Stimulated activated CD8-positive, alpha-beta memory T cell treated with anti-CD3 and anti-CD28 coated beads, Interleukin-12 subunit alpha, Interleukin-12 subunit beta, amount 100 ng/mL, for 4 hours (primary cell): ENCODE measurements around the gene CD82.
"Not testable (repeated sequence)": the region's sequence is repeated elsewhere in the genome, so short reads cannot be mapped to it uniquely, and the experiment has no call there.

Experiments used
- DNase-seq: peaks from one replicate; pipeline ENCODE4 v3.0.0-alpha.2; 2020; ENCODE audit warnings: low read depth

Gene CD82

DNA sequence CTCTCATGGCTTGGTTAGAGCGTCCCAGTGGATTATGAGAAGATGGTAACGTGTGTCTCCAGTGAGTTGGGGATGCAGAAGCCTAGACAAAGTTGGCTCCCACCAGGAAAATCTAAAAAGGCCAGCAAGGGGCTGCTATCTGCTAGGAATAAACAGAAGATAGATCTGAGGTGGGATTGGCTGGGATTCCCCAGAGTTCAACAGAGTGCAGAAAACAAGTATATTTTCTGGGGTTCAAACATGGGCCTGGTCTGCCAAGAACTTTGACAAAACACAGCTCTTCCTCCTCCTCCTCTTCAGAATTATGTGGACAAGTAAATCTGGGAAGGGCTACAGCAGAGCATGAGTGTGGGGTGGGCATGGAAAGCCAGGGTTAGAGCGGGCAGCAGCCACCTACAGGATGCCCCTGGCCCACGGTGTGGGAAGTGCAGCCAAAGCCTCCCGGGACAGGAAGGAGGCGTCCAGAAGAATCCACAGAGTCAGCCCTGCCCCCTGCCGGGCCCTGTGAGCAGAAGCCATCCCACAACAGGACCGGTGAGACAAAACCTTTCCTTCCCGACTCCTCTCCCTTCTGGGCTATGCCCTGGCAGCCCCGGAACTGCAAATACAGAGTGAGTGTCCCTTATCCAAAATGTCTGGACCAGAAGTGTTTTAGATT lies 67.1 kb downstream of the CD82 start:
- no peak for DNase-seq

DNA sequence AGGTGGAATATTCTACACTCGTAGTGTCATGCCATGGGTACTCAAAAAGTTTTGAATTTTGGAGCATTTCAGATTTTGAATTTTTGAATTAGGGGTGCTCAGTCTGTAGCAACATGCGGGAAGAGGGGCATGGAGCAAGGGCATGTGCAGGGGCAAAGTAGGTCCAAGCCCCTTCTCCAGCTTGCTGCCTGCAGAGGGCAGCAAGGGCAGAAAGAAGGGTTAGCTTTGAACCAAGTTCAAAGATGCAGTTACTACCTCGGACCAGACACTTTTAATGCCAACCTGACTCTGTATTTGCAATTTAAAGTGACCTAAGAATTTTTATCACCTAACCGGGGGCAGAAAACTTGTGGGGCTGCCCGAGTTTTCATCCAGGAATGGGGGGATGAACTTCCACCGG lies 68.2 kb downstream of the CD82 start:
- DNase-seq: no peak

DNA sequence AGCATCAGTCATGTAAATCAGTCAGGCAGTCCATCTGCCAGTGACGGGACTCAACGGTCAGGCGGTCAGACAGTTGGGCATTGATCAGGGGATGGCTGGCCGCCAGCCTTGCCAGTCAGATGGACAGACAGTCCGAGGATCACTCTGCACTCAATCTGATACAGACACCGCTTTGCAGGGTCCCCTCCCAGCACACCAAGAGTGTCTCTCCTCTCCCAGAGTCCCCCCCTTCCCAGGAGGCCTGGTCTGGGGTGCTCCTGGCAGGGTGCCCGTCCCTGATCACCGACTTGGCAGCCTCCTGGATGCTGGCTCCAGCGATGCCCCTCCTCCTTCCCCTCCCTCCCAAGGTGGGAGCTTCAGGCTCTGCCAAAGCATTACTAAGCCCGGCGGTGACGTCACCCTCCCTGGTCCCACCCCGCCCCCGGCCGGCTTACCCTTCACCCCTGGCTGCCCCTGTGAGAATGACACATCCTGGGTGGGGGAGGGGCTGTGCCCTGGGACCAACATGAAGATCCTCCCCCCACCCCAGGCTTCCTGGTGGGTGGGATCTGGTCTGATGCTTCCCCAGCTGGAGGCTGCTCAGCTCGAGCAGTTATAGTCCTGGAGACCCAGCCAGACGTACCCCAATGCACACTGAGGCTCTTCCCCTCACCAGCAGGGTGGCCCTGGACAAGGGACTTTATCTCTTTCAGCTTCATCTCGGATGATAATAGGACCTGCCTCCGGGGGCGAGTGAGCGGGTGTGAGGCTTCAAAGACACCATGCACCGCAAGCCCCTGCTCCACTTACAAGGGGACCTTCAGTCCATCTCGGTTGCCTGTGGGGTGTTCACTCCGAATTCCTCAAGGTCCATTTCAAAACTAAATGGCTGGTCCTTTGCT lies 69.2 kb downstream of the CD82 start:
- no peak for DNase-seq

DNA sequence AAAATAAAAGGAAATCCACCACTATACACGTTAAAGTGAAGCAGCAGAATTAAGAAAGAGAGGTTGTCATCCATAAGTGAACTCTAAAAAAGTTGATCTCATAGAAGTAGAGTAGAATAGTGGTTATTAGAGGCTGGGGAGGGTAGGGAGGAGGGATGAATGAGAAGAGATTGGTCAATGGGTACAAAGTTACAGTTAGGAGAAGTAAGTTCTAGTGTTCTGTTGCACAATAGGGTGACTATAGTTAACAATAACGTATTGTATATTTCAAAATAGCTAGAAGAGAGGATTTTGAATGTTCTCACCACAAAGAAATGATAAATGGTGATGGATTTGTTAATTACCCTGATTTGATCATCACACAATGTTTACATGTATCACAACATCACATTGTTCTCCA lies 72.0 kb downstream of the CD82 start:
- no peak for DNase-seq

DNA sequence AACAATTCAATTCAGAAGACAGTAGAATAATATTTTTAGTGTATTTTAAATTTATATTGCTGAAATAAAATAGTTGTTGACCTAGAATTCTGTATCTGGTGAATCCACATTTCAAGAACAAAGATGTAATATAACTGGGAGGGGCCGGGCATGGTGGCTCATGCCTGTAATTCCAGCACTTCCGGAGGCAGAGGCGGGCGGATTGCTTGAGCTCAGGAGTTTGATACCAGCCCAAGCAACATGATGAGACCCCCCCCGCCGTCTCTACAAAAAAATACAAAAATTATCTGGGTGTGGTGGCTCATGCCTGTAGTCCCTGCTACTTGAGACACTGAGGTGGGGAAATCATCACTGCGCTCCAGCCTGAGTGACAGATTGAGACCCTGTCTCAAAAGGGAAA lies 72.6 kb downstream of the CD82 start:
- DNase-seq: no peak

DNA sequence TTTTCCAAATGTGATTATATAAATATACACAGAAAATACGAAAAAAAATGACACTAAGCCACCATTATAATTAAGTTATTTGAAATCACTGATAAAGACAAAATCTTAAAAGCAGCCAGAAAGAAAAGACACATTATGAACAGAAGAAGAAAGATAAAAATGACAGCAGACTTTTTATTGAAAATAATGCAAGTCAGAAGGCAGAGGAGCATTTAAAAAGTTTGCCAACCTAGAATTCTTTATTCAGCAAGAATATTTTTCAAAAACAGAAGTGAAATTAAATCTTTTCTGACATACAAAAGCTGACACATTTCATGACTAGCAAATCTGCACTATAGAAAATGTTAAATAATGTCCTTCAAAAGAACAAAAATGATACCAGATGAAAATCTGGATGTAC lies 77.8 kb downstream of the CD82 start:
- DNase-seq: no peak

DNA sequence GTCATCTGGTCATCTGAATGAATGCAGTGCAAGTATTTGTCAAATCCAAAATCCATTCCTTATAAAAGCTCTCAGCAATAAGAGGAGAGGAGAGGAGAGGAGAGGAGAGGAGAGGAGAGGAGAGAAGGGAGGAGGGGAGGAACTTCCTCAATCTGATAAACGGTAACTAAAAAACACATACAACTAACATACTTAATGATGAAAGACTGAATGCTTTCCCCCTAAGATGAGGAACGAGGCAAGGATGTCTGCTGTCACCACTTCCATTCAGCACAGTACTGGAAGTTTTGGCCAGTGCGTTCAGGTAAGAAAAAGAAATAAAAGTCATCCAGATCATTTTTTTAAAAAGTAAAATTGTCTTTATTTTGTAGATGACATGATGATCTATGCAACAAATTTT lies 80.4 kb downstream of the CD82 start:
- DNase-seq: no peak

DNA sequence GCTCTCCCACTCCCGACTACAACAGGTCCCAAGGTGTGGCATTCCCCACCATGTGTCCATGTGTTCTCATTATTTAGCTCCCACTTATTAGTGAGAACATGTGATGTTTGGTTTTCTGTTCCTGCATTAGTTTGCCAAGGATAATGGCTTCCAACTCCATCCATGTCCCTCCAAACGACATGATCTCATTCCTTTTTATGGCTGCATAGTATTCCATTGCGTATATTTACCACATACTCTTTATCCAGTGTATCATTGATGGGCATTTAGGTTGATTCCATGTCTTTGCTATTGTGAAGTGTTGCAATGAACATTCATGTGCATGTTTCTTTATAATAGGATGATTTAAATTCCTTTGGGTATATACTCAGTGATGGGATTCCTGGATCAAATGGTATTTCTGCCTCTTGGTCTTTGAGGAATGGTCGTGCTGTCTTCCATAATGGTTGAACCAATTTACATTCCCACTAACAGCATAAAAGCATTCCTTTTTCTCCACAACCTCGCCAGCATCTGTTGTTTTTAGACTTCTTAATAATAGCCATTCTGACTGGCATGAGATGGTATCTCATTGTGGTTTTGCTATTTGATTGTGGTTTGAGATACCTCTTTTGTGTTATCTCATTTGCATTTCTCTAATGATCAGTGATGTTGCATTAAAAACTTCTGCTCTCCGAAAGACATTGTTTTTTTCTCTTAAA lies 81.9 kb downstream of the CD82 start:
- not testable (repeated sequence) for DNase-seq

DNA sequence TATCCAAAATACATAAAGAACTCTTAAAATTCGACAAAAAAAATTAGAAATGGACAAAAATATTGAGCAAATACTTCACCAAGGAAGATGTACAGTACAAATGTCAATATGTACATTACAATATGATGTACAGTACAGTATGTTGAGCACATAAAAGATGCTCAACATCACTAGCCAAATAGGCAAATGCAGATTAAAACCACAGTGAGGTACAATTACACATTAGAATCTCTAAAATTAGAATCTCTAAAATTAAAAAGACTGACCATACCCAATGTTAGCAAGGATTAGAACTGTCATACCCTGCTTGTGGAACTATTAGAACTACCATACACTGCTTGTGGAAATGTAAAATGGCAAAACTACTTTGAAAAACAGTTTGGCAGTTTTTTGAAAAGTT lies 82.6 kb downstream of the CD82 start:
- no peak for DNase-seq

DNA sequence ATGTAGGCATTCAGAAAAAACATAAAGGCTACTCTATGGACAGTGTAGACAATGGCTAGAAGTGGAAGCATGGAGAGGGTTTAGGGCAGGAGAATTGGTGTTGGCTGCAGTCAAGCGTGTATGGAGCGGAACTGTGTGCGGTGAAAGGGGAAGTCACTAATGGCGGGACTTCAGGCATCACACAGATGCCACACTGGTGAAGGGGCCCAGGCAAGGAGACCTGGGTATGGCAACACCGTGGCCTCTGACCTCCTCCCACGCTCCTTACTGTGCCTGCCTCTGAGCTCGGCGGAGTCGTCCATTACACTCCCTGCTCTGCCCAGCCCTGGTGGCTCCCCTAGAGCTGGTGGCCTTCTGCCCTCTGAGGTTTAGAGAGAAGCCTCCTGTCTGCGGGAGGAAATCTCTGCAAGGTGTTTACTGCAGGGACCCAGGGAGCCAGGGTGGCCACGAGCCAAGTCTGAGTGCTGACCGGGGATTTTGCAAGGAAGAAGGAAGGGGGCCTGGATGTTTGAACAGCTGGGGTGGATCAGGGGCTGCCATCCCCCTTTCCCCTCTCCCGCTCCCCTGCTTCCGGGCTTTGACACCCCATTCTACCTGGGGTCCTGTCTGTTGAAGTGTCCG lies 86.2 kb downstream of the CD82 start:
- no peak for DNase-seq

DNA sequence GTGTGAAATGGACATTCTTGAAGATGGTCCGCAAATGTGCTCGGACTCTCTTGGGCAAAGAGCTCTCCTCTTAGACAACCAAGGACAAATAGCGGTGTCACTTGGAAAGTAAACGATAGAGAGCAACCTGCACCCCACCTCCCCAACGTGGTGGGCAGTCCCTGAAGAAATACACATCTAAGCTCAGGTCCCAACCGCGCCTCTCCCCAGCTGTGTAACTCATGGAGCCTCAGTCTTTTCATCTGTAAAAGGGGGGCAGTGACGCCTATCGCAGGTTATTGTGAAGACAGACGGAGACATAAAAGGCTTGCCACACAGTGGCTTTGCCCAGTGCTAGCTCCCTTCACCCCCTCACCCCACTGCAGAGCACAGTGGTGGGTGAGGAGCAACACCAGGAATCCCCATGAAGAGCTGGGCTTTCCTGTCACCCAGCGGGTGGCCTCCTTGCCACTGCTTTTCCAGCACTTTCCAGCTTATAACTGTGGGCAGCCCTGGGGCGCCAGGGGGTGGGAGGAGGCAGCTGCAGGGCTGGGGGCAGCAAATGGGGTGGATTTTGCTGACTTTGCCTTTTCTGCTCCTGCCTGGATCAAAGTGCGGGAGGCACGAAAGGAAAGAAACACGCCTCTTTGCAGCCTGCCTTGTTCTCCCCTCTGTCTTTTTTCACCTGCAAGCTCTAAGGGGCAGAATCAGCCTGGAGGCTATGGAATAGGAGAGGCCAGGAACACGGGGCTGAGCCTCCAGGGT lies 87.6 kb downstream of the CD82 start:
- DNase-seq: no peak

DNA sequence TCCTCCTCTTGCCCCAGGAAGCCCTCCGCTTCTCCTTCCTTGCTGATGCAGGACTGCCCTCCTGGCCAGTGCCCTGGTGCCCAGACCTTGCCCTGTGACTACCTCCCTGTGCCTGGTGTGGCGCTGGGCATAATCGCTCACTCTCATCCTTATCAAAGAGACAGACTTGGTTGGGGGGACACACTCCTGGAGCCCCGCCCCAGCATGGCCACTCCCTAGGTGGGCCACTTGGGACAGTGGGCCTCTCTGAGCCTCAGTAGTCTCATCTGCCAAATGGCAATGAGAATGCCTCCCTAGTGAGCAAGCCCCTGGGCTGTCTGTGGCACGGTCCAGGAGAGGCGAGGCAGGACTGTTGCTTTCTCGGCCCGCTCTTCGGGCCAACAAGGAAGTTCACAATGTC lies 88.6 kb downstream of the CD82 start:
- DNase-seq: no peak

DNA sequence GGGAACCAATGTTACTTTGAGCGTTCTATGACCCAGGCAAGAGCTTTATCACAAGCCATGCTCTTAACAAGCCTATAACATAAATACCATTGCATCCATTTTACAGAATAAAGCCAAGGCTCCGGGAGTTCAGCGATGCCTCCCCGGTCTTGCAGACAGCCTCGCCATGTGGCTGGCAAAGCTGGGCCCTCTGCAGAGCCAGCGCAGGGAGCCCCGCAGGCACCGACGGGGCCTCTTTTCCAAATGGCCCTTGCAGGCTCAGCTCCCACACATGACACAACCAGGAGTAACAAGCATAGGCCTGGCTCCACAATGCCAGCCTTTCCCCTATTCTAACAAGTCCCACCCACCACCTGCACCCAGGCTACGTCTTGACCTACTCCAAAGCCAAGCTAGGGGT lies 89.1 kb downstream of the CD82 start:
- DNase-seq: no peak

DNA sequence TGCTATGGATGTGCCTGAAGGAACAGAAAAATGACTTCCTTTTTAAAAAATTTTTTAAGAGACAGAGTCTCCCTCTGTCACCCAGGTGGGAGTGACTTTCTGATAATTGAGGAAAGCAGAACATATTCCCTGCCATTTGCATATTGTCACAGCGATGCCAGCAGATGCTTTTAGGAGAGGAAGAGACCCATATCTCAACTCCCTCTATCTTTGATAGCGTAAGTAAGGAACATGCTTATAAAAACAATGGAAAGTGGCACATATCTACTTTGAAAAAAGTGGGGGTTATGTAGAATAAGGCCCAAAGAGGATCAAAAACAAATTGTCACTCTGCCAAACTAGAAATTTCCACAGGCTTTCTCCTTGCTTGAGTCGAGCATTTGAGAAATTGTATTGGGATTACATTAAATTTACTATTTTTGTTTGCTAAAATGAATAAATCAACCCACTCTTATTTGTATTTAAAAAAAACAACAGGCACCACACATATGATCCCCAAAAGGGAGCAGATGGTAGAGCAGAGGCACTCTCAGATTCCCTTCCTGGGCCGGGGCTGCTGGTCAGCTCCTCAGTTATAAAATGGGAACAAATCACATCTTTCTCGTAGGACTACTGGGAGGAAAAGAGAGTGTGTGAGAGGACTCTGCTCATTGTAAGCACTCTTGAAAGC lies 92.5 kb downstream of the CD82 start:
- DNase-seq: no peak

DNA sequence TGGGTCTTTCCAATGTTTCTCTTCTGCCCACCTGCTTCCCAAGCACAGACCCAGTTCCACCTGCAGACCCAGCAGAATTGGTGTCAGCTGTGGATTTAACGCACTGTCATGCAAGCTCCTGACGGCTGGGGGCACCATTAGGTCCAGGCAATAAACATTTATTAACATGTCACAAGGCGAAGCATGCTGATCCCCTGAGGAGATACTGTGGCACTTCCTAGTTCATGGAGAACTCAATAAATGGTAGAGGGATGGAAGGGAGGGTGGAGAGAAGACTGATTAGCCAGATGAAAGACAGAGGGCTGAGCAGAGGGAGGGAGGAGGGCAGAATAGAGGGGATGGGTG lies 93.0 kb downstream of the CD82 start:
- DNase-seq: no peak

DNA sequence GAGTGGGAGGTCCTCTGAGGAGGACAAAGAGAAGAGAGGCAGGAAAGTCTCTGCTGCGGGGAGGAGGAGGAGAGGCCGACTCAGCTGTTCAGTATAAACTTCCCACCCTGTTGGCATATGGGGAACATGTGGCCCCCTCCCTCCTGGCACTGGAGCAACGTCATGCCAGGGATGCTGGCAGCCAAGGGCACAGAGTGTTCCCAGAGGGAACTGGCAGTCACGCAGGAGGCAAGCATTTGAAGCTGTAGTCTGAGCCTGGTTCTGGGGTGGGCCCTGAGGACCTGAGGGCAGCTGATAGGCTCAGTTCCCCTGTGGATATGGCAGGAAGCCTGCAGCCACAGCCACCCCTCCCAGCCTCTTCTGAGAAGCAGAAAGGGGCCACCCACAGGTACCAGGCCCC lies 94.2 kb downstream of the CD82 start:
- DNase-seq: no peak

DNA sequence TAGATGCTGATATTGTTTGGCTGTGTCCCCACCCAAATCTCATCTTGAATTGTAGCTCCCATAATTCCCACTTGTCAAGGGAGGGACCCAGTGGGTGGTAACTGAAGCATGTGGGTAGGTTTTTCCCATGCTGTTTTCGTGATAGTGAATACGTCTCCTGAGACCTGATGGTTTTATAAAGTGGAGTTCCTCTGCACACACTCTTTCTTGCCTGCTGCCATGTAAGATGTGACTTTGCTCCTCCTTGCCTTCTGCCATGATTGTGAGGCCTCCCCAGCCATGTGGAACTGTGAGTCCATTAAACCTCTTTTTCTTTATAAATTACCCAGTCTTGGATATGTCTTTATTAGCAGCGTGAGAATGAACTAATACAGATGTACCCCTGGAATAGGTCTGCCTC lies 95.1 kb downstream of the CD82 start:
- DNase-seq: not testable (repeated sequence)

DNA sequence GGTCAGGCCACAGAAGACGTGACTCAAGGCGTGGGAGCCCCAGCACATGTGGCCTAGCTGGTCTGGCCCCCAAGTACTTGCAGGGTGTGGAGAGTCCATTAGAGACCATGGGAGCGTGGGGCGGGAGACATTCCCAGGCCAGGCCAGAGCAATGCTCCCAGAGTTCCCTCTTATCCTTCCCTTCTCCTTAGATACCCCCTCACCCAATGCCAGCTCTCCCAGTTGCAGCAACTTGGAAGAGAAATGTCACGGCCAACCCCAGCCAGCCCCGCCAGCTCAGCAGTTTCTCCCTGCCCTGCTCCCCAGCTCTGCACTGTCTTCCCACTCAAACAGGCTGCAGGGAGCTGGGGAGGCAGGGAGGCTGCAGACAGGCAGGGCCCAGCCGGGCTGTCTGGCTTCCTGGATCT lies 95.9 kb downstream of the CD82 start:
- DNase-seq: no peak
